Endodermal cell (in vitro differentiated cells): ENCODE measurements around the gene TRABD2B. TPM values are rescaled to one million over a fixed set of nuclear protein-coding genes. Genes with fewer than 3 reads are reported as not detected.
A peak's percentile ranks its signal among the peaks of the same experiment; 100 is the strongest.

Experiments used
- DNase-seq: peaks from one replicate; pipeline ENCODE4 v3.0.0-alpha.2; 2017
- H3K27ac ChIP-seq: 2 replicates; pipeline ENCODE4 v1.5.1; 2013; ENCODE audit warnings: mild to moderate bottlenecking, low read depth, low read length, moderate library complexity
- H3K27me3 ChIP-seq: 2 replicates; pipeline ENCODE4 v1.6.1; 2013; ENCODE audit warnings: mild to moderate bottlenecking, low read length, moderate library complexity; ENCODE audit not compliant: insufficient read depth, control insufficient read depth, poor library complexity, severe bottlenecking
- H3K36me3 ChIP-seq: 2 replicates; pipeline ENCODE4 v1.7.0; 2013; ENCODE audit warnings: mild to moderate bottlenecking, low read length, moderate library complexity; ENCODE audit not compliant: control insufficient read depth, insufficient read depth
- H3K4me1 ChIP-seq: one replicate; pipeline ENCODE4 v1.7.0; 2013; ENCODE audit warnings: low read length; ENCODE audit not compliant: control insufficient read depth, insufficient read depth
- H3K4me3 ChIP-seq: 2 replicates; pipeline ENCODE4 v1.5.1; 2013; ENCODE audit warnings: mild to moderate bottlenecking, low read length, moderate library complexity
- H3K9ac ChIP-seq: 2 replicates; pipeline ENCODE4 v1.6.1; 2013; ENCODE audit warnings: mild to moderate bottlenecking, low read length, moderate library complexity; ENCODE audit not compliant: poor library complexity, severe bottlenecking; ENCODE audit errors: extremely low read depth
- H3K9me3 ChIP-seq: 2 replicates; pipeline ENCODE4 v1.6.1; 2013; ENCODE audit warnings: mild to moderate bottlenecking, low read length, moderate library complexity; ENCODE audit not compliant: control insufficient read depth
- H3K27ac Mint-ChIP-seq: 2 replicates; pipeline ENCODE4 v1.8.0; 2020; ENCODE audit warnings: mixed read lengths
- H3K27me3 Mint-ChIP-seq: 2 replicates; pipeline ENCODE4 v1.8.0; 2021; ENCODE audit warnings: mild to moderate bottlenecking, mixed read lengths; ENCODE audit not compliant: insufficient read depth
- H3K36me3 Mint-ChIP-seq: 2 replicates; pipeline ENCODE4 v1.8.0; 2020; ENCODE audit warnings: low read depth, mixed read lengths
- H3K4me1 Mint-ChIP-seq: 2 replicates; pipeline ENCODE4 v1.8.0; 2020; ENCODE audit warnings: mixed read lengths
- H3K4me3 Mint-ChIP-seq: 2 replicates; pipeline ENCODE4 v1.8.0; 2020; ENCODE audit warnings: mild to moderate bottlenecking, moderate library complexity, mixed read lengths
- H3K9me3 Mint-ChIP-seq: 2 replicates; pipeline ENCODE4 v1.8.0; 2020; ENCODE audit warnings: mild to moderate bottlenecking, mixed read lengths
- CTCF ChIP-seq: fragments of 200-600 bp; sonication (generic); conservative IDR thresholded peaks from 2 replicates; pipeline ENCODE4 v1.5.0; 2021; ENCODE audit warnings: antibody characterized with exemption, mild to moderate bottlenecking
- WGBS, 2 experiments: methylation state at CpG; one replicate each; pipeline versions ENCODE4 v1.1.5 to v1.1.7; 2013; ENCODE audit warnings: missing lambda C conversion rate in 2 of 2, mixed read lengths in 1 of 2; ENCODE audit not compliant: insufficient coverage in 1 of 2, insufficient read length in 1 of 2; 5-methylcytosine and 5-hydroxymethylcytosine counted together
- total RNA-seq, 2 donors: library from RNA; stranded (reverse); fragmentation: NEBNext Ultra II Directional in 1 of 2; extraction: Animal tissue kit (Norgen Biotek cat#: 25700) in 1 of 2; gene quantifications; 2 replicates in 1 of 2; 3 replicates in 1 of 2; pipeline ENCODE4 v1.2.1, GENCODE V29; 2021

Gene TRABD2B
- total RNA-seq, 2 donors from 2014 or later, result 24.4 to 28.0 TPM

GRCh38 chr1:47782414-47783166 lies 214.6 kb downstream of the TRABD2B start:
- no peak overlapping the region for H3K27ac Mint-ChIP-seq
- H3K9me3 Mint-ChIP-seq, result no peaks in the 10 kb centered on the region

GRCh38 chr1:47781171-47781959 lies 215.8 kb downstream of the TRABD2B start:
- H3K9me3 ChIP-seq, result no peaks in the 10 kb centered on the region
- H3K4me3 ChIP-seq, result no peak overlapping the region
- H3K4me3 Mint-ChIP-seq, result no peak overlapping the region
- no peaks in the 10 kb centered on the region for H3K27me3 Mint-ChIP-seq
- peak; percentile 44 for TF ChIP-seq CTCF
- peaks cover 8% of the 10 kb centered on the region for H3K4me1 ChIP-seq
- no peak overlapping the region for H3K27ac ChIP-seq
- no peaks in the 10 kb centered on the region for H3K4me1 Mint-ChIP-seq
- DNase-seq, result no peak
- H3K36me3 ChIP-seq, result peaks cover 28% of the 10 kb centered on the region
- no peaks in the 10 kb centered on the region for H3K27me3 ChIP-seq
- no peak overlapping the region for H3K27ac Mint-ChIP-seq
- peaks cover 28% of the 10 kb centered on the region for H3K36me3 Mint-ChIP-seq
- 94 to 95% methylated on average over 16 to 22 of the region's 22 CpGs for WGBS, 2 experiments
- H3K9me3 Mint-ChIP-seq, result no peaks in the 10 kb centered on the region
- H3K9ac ChIP-seq, result no peak overlapping the region

More at GRCh38 chr1:47782414-47783166, 214.6 kb downstream of the TRABD2B start:
- DNase-seq, result no peak
- Histone ChIP-seq H3K4me1 (peaks cover 4% of the 10 kb centered on the region), H3K9me3 (no peaks in the 10 kb centered on the region), H3K9ac (no peak overlapping the region), H3K27ac (no peak overlapping the region), H3K36me3 (peaks cover 29% of the 10 kb centered on the region), H3K27me3 (no peaks in the 10 kb centered on the region), H3K4me3 (no peak overlapping the region)
- H3K27me3 Mint-ChIP-seq, result no peaks in the 10 kb centered on the region
- no peak overlapping the region for H3K4me3 Mint-ChIP-seq
- TF ChIP-seq CTCF, result no peak
- H3K36me3 Mint-ChIP-seq, result peaks cover 25% of the 10 kb centered on the region
- no peaks in the 10 kb centered on the region for H3K4me1 Mint-ChIP-seq
- 93 to 94% methylated on average over 7 to 9 of the region's 9 CpGs for WGBS, 2 experiments

- no peak overlapping the region for H3K4me3 ChIP-seq
- H3K9me3 ChIP-seq, result no peaks in the 10 kb centered on the region
- DNase-seq, result no peak
- Mint-ChIP-seq H3K9me3 (no peaks in the 10 kb centered on the region), H3K27me3 (no peaks in the 10 kb centered on the region), H3K36me3 (peaks cover 35% of the 10 kb centered on the region), H3K27ac (no peak overlapping the region), H3K4me1 (no peaks in the 10 kb centered on the region), H3K4me3 (no peak overlapping the region)
- no peak overlapping the region for H3K9ac ChIP-seq
- no peak for TF ChIP-seq CTCF
- H3K4me1 ChIP-seq, result peaks cover 8% of the 10 kb centered on the region
- no peak overlapping the region for H3K27ac ChIP-seq
- H3K27me3 ChIP-seq, result no peaks in the 10 kb centered on the region
- 92 to 93% methylated on average over 4 to 8 of the region's 8 CpGs for WGBS, 2 experiments
- H3K36me3 ChIP-seq, result peaks cover 35% of the 10 kb centered on the region
Observed at GRCh38 chr1:47780469-47780995, 216.7 kb downstream of the TRABD2B start.
